GM19455 (cell line): ENCODE measurements around the gene KCNIP1.

Experiments
- ATAC-seq: cut with Tn5 transposase; IDR thresholded peaks from one replicate; pipeline ENCODE4 v1.9.1; 2021; ENCODE audit not compliant: unreplicated experiment

Gene KCNIP1

DNA sequence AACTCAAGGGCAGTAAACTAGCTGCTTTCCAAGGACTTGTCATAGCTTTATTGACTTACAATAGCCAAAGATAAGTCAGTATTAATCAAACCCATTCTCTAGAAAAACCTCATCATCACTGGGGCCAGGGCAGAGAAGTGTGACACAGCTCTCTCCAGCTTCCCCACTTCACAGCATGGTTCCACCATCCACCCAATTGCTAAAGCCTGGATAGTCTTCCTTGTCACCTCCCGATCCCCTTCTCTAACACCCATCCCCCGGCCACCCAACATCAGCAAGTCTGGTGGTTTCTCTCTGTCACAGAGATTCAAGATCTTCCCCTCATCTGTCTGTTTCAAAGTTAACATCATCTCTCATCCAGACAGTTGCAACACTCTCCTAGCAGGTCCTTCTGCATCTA, 191.1 kb downstream of the KCNIP1 start:
- ATAC-seq, result no peak

- ATAC-seq, result no peak
These were observed 193.2 kb downstream of the KCNIP1 start for GRCh38 chr5:170697031-170697430.

GRCh38 chr5:170700503-170700902, 196.7 kb downstream of the KCNIP1 start:
- ATAC-seq, result no peak

DNA sequence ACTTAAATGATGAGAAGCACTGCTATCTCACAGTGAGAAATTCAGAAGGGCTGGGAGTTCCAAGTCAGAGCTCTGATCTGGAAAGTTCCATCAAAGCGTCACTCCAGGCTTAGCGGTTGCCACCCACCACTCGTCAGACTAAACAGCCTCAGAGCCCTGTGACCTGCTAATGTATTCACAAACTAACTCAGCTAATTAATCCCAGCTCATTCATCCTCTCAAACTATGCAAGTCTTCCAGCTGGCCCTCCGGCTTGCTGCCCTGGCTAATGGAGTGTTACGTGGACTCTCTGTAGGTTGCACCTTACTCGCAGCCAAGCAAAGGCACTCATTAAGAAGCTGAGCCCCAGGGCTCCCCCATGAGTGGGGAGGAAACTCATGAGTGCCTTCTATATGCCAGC, 197.5 kb downstream of the KCNIP1 start:
- ATAC-seq, result no peak

GRCh38 chr5:170704417-170705192, 200.8 kb downstream of the KCNIP1 start:
- ATAC-seq, result no peak

- no peak for ATAC-seq
These were observed 205.8 kb downstream of the KCNIP1 start for GRCh38 chr5:170709640-170710039.

DNA sequence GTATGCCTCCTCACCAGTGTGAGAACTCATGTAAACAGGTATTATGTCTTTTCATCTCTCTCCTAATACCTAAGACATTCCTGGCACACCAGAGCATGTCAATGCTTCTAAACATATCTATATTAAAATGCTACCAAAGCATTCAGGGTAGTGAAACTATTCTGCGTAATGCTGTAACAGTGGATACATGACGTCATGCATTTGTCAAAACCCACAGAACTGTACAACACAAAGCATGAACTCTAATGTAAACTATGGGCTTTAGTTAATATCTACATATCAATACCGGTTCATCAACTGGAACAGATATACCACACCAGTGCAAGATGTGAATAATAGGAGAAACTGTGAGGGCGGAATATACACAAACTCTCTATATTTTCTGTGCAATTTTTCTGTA, 207.5 kb downstream of the KCNIP1 start:
- ATAC-seq, result no peak

GRCh38 chr5:170715141-170715540, 211.3 kb downstream of the KCNIP1 start:
- ATAC-seq, result no peak

- ATAC-seq, result no peak
These were observed 212.6 kb downstream of the KCNIP1 start for GRCh38 chr5:170716396-170716795.

GRCh38 chr5:170719551-170719950, 215.7 kb downstream of the KCNIP1 start:
- ATAC-seq, result no peak

DNA sequence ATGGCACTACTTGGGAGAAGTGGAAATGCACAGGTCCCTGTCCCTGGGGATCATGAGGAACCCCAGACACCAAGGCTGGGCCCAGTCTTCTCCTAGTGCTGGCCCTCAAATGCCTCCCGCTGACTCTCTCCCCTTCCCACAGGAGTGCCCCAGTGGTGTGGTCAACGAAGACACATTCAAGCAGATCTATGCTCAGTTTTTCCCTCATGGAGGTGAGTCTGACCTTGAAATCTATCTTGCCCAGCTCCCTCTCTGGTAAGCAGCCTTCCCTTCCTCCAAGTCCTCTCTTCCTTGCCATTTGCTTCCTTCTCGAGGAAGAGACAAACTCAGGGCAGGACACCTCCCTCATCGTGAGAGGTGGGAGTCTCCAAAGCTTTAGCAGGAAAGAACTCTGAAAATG, 216.4 kb downstream of the KCNIP1 start:
- ATAC-seq, result no peak

DNA sequence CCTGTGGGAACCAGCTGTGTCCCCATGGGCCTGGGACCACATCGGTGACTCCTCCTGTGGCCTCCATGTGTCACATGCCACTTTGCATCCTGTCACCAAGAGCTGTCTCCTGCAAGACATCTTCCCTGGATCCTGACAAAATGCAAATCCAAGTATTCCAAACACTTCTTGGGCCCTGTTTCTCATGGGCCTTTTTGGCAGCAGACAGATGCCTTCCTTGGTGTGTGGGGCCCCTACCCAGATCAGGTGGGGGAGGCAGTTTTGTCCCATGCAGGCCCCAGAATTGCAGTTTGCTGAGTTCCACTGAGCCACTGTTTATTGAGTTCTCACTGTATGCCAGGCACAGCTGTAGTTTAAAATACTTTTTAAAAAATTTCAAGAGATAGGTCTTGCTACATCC, 217.2 kb downstream of the KCNIP1 start:
- no peak for ATAC-seq

- ATAC-seq, result no peak
These were observed 217.9 kb downstream of the KCNIP1 start for GRCh38 chr5:170721681-170722080.

- no peak for ATAC-seq
These were observed 218.5 kb downstream of the KCNIP1 start for GRCh38 chr5:170722316-170722715.

GRCh38 chr5:170731052-170731451, 227.2 kb downstream of the KCNIP1 start:
- ATAC-seq, result no peak

DNA sequence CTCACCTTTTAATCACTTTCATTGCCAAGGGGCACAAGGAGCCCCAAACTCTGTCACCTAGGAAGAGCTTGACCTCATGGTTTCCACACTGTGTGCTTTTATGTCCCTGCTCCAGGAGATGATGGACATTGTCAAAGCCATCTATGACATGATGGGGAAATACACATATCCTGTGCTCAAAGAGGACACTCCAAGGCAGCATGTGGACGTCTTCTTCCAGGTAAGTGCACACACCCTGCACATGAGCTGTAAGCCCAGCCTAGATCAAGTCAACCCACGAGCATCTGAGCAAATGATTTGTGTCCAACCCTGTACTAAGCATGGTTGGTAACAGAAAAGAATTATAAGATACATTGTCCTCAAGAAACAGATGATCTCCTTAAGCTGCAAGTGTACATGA, 228.9 kb downstream of the KCNIP1 start:
- ATAC-seq, result no peak

- no peak for ATAC-seq
These were observed 233.1 kb downstream of the KCNIP1 start for GRCh38 chr5:170736966-170737365.

DNA sequence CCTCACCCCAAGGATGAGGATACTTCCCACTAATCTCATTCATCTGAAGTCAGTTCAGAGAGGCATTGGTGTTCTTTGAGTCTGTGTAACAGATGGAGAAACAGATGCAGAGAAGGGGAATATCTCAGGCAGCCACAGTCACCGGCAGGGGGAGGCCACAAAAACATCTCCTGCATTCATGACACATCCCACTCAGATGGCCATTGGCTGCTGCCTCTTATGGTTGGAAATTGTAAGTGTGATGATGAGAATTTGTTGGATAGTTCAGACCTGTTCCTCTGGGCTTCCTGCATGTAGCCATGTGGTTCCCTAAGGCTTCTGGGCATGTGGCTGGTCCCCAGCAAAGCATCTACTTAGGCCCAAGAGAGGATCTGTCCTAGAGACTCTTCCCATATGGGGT, 233.8 kb downstream of the KCNIP1 start:
- no peak for ATAC-seq

GRCh38 chr5:170738840-170739239, 235.0 kb downstream of the KCNIP1 start:
- no peak for ATAC-seq

- ATAC-seq, result no peak
These were observed 235.6 kb downstream of the KCNIP1 start for GRCh38 chr5:170739446-170739845.

GRCh38 chr5:170740551-170741205, 236.9 kb downstream of the KCNIP1 start:
- ATAC-seq, result no peak

- ATAC-seq, result no peak
These were observed 238.0 kb downstream of the KCNIP1 start for GRCh38 chr5:170741801-170742200.

DNA sequence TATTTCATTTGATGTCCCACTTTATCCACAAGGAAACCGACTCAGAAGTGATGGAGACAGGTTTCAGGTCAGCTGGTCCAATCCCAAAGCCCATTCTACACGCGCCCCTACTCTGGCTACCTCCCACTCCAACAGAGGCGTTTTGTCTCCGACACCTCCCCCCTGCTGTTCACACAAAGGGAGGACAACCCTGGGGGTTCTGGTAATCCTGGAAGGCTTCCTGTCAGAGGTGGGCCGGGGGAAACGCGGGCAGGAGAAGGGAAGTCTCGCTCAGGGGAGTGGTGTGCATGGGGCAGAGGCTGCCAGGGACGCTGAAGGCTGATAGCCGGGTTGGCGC, 240.0 kb downstream of the KCNIP1 start:
- no peak for ATAC-seq
